Measurements from ENCODE around the gene TCERG1L. TPM values are rescaled to one million over a fixed set of nuclear protein-coding genes. Genes with fewer than 3 reads are reported as not detected.
"Not testable (repeated sequence)": the region's sequence is repeated elsewhere in the genome, so short reads cannot be mapped to it uniquely, and the experiment has no call there.

Gene TCERG1L
- total and polyA plus RNA-seq, 2 experiments from 2014 or later: 0.47 to 0.73 TPM

- peak; percentile 29 for DNase-seq (ENCODE audit: low spot score)
- Histone ChIP-seq H3K27me3 (no peaks in the 10 kb centered on the region), H3K36me3 (replicated peaks; ENCODE audit: insufficient read depth, low read depth) (no peaks in the 10 kb centered on the region)
Measured at GRCh38 chr10:131177431-131178327, 133.8 kb downstream of the TCERG1L start.

DNA sequence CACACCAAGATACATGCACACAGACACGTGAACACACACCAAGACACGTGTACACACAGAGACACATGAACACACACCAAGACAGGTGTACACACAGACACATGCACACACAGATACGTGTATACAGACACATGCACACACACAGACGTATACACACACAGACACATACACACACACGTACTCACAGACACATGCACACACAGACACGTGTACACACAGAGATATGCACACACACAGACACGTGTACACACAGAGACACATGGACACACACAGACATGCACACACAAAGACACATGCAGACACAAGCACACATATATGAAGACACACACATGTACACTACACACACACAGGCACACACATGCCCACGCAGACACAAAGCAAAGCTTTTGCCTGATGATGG is 134.6 kb downstream of the TCERG1L start:
- TF ChIP-seq EZH2phosphoT487 (IDR thresholded peaks at IDR 0.05; ENCODE audit: low read depth, severe bottlenecking, unreplicated experiment) (no peak), CTCF (IDR thresholded peaks at IDR 0.05; ENCODE audit: poor library complexity) (no peak), EZH2 (IDR thresholded peaks at IDR 0.05; ENCODE audit: borderline replicate concordance) (no peak)
- H4K20me1 ChIP-seq (ENCODE audit: insufficient read depth, poor library complexity, severe bottlenecking): no peaks in the 10 kb centered on the region
- no peaks in the 10 kb centered on the region for H3K9me3 ChIP-seq (ENCODE audit: low read depth)
- H3K4me2 ChIP-seq: no peak overlapping the region
- H3K4me3 ChIP-seq: no peak overlapping the region
- no peaks in the 10 kb centered on the region for H3K4me1 ChIP-seq (ENCODE audit: insufficient read depth)
- H3K27me3 ChIP-seq: no peaks in the 10 kb centered on the region
- no peak overlapping the region for H3K27ac ChIP-seq
- H3K9me2 ChIP-seq (replicated peaks; ENCODE audit: insufficient read depth): no peaks in the 10 kb centered on the region
- 73% methylated on average over 8 of the region's 8 CpGs for WGBS (ENCODE audit: low lambda C conversion rate, missing lambda C conversion rate)
- no peak overlapping the region for H2AFZ ChIP-seq
- H3K79me2 ChIP-seq: no peaks in the 10 kb centered on the region
- H3K36me3 ChIP-seq (replicated peaks; ENCODE audit: insufficient read depth, low read depth): no peaks in the 10 kb centered on the region
- DNase-seq (ENCODE audit: low spot score): no peak

More at GRCh38 chr10:131177431-131178327, 133.8 kb downstream of the TCERG1L start:
- H4K20me1 ChIP-seq (ENCODE audit: insufficient read depth, poor library complexity, severe bottlenecking): no peaks in the 10 kb centered on the region
- no peaks in the 10 kb centered on the region for H3K4me1 ChIP-seq (ENCODE audit: insufficient read depth)
- H3K79me2 ChIP-seq: no peaks in the 10 kb centered on the region
- H2AFZ ChIP-seq: no peak overlapping the region
- no peak overlapping the region for H3K27ac ChIP-seq
- H3K9me2 ChIP-seq (replicated peaks; ENCODE audit: insufficient read depth): no peaks in the 10 kb centered on the region
- TF ChIP-seq EZH2phosphoT487 (IDR thresholded peaks at IDR 0.05; ENCODE audit: low read depth, severe bottlenecking, unreplicated experiment) (no peak), CTCF (IDR thresholded peaks at IDR 0.05; ENCODE audit: poor library complexity) (no peak), EZH2 (IDR thresholded peaks at IDR 0.05; ENCODE audit: borderline replicate concordance) (no peak)
- no peak overlapping the region for H3K4me3 ChIP-seq
- 80% methylated on average over 31 of the region's 31 CpGs for WGBS (ENCODE audit: low lambda C conversion rate, missing lambda C conversion rate)
- H3K9me3 ChIP-seq (ENCODE audit: low read depth): no peaks in the 10 kb centered on the region
- no peak overlapping the region for H3K4me2 ChIP-seq

GRCh38 chr10:131176324-131176723 is 135.2 kb downstream of the TCERG1L start:
- not testable (repeated sequence) for H3K27me3 ChIP-seq; H2AFZ ChIP-seq; H4K20me1 ChIP-seq (ENCODE audit: insufficient read depth, poor library complexity, severe bottlenecking); H3K79me2 ChIP-seq; DNase-seq (ENCODE audit: low spot score); H3K36me3 ChIP-seq (replicated peaks; ENCODE audit: insufficient read depth, low read depth); H3K4me1 ChIP-seq (ENCODE audit: insufficient read depth); H3K9me3 ChIP-seq (ENCODE audit: low read depth); H3K4me2 ChIP-seq; H3K27ac ChIP-seq; H3K9me2 ChIP-seq (replicated peaks; ENCODE audit: insufficient read depth); H3K4me3 ChIP-seq
- WGBS (ENCODE audit: low lambda C conversion rate, missing lambda C conversion rate): 87% methylated on average over 7 of the region's 7 CpGs

- 94% methylated on average over 13 of the region's 13 CpGs for WGBS (ENCODE audit: low lambda C conversion rate, missing lambda C conversion rate)
- DNase-seq (ENCODE audit: low spot score): no peak
- H3K4me2 ChIP-seq: no peak overlapping the region
Measured at GRCh38 chr10:131175891-131176290, 135.6 kb downstream of the TCERG1L start.

More at GRCh38 chr10:131175891-131176290, 135.6 kb downstream of the TCERG1L start:
- no peak overlapping the region for H3K27ac ChIP-seq
- H3K36me3 ChIP-seq (replicated peaks; ENCODE audit: insufficient read depth, low read depth): no peaks in the 10 kb centered on the region
- H3K9me3 ChIP-seq (ENCODE audit: low read depth): no peaks in the 10 kb centered on the region
- H4K20me1 ChIP-seq (ENCODE audit: insufficient read depth, poor library complexity, severe bottlenecking): no peaks in the 10 kb centered on the region
- no peaks in the 10 kb centered on the region for H3K79me2 ChIP-seq
- no peaks in the 10 kb centered on the region for H3K4me1 ChIP-seq (ENCODE audit: insufficient read depth)
- no peak overlapping the region for H3K4me3 ChIP-seq
- TF ChIP-seq CTCF (IDR thresholded peaks at IDR 0.05; ENCODE audit: poor library complexity) (no peak), EZH2phosphoT487 (IDR thresholded peaks at IDR 0.05; ENCODE audit: low read depth, severe bottlenecking, unreplicated experiment) (no peak), EZH2 (IDR thresholded peaks at IDR 0.05; ENCODE audit: borderline replicate concordance) (no peak)
- no peak overlapping the region for H2AFZ ChIP-seq
- no peaks in the 10 kb centered on the region for H3K9me2 ChIP-seq (replicated peaks; ENCODE audit: insufficient read depth)
- H3K27me3 ChIP-seq: no peaks in the 10 kb centered on the region
